Limb (tissue), 2 donors: Measurements from ENCODE around the gene KRT80.

Experiments used
- DNase-seq, 2 donors: peaks; one replicate each; pipeline ENCODE4 v3.0.0-alpha.2; 2016; ENCODE audit errors: extremely low spot score in 2 of 2

Gene KRT80

GRCh38 chr12:52211716-52212585 lies 20.1 kb upstream of the KRT80 start:
- no peak for DNase-seq

GRCh38 chr12:52210925-52211650 lies 19.3 kb upstream of the KRT80 start:
- no peak for DNase-seq

GRCh38 chr12:52210186-52210924 lies 18.5 kb upstream of the KRT80 start:
- no peak for DNase-seq

- DNase-seq: no peak
Observed at GRCh38 chr12:52209321-52209720, 17.5 kb upstream of the KRT80 start.

- DNase-seq: no peak
Observed at GRCh38 chr12:52208424-52209165, 16.8 kb upstream of the KRT80 start.

- DNase-seq: peak; percentile 48 to 69
Observed at GRCh38 chr12:52207895-52208294, 16.1 kb upstream of the KRT80 start.

GRCh38 chr12:52207106-52207505 lies 15.3 kb upstream of the KRT80 start:
- no peak for DNase-seq

- DNase-seq: no peak
Observed at GRCh38 chr12:52206304-52207040, 14.7 kb upstream of the KRT80 start.

- DNase-seq: no peak
Observed at GRCh38 chr12:52205612-52206303, 13.9 kb upstream of the KRT80 start.

- no peak for DNase-seq
Observed at GRCh38 chr12:52204931-52205505, 13.2 kb upstream of the KRT80 start.

- no peak for DNase-seq
Observed at GRCh38 chr12:52204095-52204930, 12.5 kb upstream of the KRT80 start.

GRCh38 chr12:52203079-52203921 lies 11.5 kb upstream of the KRT80 start:
- no peak for DNase-seq

GRCh38 chr12:52202361-52203078 lies 10.7 kb upstream of the KRT80 start:
- DNase-seq: no peak

- DNase-seq: no peak
Observed at GRCh38 chr12:52201451-52201839, 9.6 kb upstream of the KRT80 start.

- DNase-seq: no peak
Observed at GRCh38 chr12:52200781-52201450, 9.1 kb upstream of the KRT80 start.

GRCh38 chr12:52200086-52200780 lies 8.4 kb upstream of the KRT80 start:
- DNase-seq: no peak
